ENCODE measurements around the gene ULBP2.

DNA sequence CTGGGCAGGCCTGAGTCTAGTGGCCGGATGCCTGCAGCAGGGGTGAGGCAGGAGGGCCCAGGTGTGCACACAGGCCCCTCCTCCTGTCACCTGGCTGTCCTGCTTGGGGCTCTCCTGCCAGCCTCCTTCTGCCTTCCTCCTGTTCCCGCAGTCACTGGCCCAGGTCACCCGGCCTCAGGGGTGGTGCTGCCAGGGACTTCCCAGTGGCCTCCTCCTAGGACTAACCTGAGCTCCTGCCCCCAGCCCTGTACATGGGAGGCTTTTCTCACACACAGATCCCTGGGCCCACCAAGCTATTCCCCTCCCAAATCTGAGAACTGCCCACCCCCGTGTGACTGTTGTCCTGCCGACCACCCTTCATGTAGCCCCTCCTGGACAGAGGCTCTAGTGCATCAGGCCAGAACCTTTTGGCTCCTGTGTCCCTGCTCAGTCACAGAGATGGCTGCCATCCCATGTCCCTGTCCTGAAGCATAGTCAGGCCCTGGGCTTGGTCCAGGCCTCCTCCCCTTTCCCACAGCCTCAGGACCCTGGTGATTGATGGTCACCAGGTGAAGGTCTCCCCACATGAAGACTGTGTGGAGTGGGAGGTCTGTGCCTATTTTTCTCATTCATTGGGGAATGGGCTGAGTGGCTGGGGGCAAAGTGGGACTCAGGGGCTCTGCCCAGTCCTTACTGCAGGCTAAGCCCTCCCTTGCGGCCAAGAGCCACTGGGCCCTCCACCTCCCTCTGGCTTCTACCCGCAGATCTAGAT, 20.8 kb downstream of the ULBP2 start:
- TF ChIP-seq POLR2A (IDR thresholded peaks at IDR 0.05) = no peak
- TF ChIP-seq, protein P1, sequence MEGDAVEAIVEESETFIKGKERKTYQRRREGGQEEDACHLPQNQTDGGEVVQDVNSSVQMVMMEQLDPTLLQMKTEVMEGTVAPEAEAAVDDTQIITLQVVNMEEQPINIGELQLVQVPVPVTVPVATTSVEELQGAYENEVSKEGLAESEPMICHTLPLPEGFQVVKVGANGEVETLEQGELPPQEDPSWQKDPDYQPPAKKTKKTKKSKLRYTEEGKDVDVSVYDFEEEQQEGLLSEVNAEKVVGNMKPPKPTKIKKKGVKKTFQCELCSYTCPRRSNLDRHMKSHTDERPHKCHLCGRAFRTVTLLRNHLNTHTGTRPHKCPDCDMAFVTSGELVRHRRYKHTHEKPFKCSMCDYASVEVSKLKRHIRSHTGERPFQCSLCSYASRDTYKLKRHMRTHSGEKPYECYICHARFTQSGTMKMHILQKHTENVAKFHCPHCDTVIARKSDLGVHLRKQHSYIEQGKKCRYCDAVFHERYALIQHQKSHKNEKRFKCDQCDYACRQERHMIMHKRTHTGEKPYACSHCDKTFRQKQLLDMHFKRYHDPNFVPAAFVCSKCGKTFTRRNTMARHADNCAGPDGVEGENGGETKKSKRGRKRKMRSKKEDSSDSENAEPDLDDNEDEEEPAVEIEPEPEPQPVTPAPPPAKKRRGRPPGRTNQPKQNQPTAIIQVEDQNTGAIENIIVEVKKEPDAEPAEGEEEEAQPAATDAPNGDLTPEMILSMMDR (IDR thresholded peaks at IDR 0.05) = no peak
